Endometrial microvascular endothelial cells (primary cell): Measurements from ENCODE around the gene DTX2. TPM values are rescaled to one million over a fixed set of nuclear protein-coding genes. Genes with fewer than 3 reads are reported as not detected.
"Not testable (repeated sequence)": the region's sequence is repeated elsewhere in the genome, so short reads cannot be mapped to it uniquely, and the experiment has no call there.

ENCODE experiments used
- in situ Hi-C: cut with HindIII; loops from 2 replicates; pipeline ENCODE4 v1.10.0; 2017; ENCODE audit warnings: low sequenced_read_pairs, low pct_unique_long_range_greater_than_20kb; ENCODE audit errors: inconsistent ontology term
- total RNA-seq: library from RNA; depleted of rRNA; stranded (reverse); fragments of >200 nt; gene quantifications from one replicate; pipeline ENCODE4 v1.2.3, GENCODE V29; 2015; ENCODE audit errors: inconsistent ontology term

The DTX2 gene
- total RNA-seq, 1 donor from 2014 or later, result 8.9 TPM

DNA sequence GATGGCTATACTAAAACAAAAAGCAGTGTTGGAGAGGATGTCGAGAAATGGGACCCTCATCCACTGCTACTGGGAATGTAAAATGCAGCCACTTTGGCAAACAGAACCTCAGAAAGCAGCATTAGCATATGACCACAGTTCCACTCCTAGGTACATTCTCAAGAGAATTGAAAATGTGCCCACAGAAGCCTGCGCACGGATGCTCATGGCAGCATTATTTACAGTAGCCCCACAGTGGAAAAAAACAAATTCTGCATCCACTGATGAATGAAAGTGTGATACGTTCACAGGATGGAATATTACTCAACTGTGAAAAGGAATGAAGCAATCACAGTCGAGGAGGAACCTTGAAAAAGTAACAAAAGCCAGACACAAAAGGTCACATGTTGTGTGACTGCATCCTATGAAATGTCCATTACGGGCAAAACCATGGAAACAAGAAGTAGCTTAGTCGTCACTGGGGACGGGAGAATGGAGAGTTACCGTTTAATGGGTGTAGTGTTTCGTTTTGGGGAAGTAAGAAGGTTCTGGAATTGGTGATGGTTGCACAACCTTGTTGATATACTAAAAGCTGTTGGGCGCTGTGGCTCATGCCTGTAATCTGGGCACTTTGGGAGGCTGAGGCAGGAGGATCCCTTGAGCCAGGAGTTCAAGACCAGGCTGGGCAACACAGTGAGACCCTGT is 46.4 kb downstream of the DTX2 start:
- in situ Hi-C loops, result no loop called here

DNA sequence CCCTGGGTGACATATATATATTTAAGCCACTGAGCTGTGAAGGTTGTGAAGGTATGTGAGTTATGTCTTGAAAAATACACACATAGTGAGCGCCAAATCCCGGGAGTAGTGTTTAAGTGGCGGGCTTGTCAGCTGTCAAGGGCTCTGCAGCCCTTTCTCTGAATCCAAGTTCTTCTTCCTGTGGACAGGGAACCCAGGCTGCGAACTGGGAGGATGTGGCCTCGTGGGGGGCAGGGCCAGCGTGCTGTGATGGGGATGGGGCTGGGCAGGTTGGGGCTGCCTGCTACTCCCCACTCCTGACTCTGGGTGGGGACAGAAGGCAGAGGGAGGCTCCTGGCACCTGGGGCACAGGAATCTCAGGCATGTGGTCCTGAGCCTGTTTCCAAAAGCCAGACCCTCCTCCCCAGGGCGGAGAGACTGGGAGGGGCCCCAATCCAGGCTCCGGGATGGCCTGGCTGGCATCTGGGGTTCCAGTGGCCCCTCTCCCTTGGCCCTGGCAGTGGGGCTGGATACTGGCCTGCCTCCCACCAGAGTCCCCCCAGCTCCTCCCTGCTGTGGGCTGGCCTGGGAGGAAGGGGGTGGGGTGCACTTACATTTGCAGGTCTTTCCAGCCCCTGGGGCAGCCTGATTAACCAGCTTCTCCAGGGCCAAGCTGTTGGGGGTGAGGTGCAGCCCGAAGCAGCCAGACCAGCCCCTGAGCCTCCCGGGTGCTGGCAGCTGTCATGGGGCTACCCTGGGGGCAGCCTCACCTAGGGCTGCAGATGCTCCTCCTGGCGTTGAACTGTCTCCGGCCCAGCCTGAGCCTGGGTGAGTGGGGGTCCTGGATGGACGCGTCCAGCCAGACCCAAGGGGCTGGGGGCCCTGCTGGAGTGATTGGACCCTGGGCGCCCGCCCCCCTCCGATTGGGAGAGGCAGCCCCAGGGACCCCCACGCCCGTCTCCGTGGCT is 48.7 kb downstream of the DTX2 start, which contains the start of gene UPK3B:
UPK3B (plus strand) TSS at position 622 of the 947 bp plus-strand sequence; CDS start at position 723, 101 bp downstream.
- in situ Hi-C loops, result no loop called here

DNA sequence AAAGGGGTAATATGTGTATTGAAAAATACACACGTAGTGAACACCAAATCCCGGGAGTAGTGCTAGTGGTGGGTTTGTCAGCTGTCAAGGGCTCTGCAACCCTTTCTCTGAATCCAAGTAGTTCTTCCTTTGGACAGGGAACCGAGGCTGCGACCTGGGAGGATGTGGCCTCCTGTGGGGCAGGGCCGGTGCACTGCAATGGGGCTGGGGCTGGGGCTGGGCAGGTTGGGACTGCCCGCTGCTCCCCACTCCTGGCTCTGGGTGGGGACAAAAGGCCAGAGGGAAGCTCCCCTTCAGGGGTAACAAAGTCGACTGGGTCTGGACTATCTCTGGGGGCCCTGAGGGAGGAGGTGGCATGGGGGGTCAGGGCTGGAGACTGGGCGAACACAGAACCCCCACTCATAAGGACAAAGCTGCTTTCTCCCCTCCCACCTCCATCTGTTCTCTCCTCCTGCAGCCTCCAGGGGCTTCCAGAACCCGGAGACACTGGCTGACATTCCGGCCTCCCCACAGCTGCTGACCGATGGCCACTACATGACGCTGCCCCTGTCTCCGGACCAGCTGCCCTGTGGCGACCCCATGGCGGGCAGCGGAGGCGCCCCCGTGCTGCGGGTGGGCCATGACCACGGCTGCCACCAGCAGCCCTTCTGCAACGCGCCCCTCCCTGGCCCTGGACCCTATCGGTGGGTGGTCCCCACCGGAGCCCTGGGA is 49.8 kb downstream of the DTX2 start:
- in situ Hi-C loops, result not testable (repeated sequence)

DNA sequence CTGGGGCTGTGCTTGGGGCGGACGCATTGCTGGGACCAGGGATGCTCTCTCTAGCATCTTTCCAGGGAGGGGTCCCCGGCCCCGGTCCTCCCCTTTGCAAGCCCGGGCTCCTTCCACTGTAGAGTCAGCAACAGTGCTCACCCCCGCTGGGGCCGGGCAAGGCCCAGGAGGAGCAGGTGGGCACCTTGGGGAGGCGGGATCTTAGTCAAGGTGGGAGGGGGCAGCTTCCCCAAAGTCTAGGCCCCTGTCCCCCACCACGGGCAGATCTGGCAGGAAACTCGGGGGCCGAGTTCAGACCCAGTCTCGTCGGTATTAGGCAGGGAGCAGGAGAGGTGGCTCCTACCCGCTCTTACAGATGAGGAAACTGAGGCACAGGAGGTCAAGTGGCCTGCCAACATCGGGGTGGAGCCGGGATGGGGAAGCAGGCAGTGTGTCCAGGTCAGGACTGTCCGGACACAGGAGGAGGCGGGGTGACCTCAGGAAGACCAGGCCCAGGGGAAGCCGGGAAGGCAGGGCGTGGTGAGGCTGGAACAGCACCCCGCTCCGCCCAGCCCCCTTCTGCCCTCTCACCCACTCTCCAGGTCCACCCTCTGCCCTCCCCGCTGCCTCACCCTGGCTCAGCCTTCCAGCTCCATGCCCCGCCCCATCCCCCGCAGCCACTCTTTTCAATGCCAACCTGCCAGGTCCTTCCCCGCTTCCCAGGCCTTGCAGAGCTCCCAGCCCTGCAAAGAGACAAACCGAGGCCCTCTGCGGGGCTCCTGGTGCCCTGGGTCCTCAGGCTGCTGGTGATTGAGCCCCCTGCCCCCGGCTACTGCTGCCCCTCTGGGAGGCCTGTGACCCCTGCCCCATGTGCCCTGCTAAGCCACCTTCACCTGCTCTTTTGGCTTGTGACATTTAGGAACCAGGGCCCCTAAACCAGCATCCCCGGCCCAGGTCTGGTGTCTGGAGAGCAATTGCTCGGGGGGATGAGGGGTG is 50.7 kb downstream of the DTX2 start:
- in situ Hi-C loops, result not testable (repeated sequence)

DNA sequence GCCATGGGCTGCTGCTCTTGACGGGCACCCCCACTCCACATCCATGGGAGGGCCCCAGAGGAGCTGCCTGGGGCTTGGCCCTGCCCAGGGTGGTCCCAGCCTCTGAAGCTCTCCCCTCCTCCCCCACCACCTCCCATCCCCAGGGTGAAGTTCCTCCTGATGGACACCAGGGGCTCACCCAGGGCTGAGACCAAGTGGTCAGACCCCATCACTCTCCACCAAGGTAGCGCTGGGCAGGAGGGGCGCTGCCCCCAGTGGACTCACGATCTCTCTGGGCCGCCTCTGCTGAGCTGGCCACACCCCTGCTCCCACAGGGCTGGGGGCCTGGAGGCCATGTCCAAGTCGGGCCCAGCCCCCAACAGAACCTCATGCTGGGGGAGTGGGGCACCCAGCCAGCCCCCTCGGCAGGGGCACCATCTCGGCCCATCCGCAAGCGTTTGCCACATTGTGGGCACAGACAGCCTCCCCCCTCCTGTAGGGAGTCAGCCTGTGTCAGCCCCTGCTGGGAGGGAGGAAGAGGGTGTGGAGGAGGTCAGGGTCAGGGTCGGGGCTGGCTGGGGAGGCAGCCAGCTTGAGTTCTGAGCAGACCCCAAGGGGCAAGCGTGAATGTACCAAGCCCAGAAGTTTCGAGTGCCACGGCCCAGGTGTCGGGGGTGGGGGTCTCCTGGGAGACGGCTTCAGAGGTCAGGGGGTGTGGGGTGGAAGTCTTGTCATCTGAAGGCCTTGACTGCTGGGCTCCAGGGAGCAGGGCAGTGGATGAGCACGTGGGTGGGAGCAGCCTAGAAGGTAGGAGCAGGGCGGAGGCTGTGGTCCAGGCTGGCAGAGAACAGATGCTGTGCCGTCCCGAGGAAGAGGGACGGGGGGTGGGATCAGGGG is 51.7 kb downstream of the DTX2 start:
- in situ Hi-C loops, result no loop called here

DNA sequence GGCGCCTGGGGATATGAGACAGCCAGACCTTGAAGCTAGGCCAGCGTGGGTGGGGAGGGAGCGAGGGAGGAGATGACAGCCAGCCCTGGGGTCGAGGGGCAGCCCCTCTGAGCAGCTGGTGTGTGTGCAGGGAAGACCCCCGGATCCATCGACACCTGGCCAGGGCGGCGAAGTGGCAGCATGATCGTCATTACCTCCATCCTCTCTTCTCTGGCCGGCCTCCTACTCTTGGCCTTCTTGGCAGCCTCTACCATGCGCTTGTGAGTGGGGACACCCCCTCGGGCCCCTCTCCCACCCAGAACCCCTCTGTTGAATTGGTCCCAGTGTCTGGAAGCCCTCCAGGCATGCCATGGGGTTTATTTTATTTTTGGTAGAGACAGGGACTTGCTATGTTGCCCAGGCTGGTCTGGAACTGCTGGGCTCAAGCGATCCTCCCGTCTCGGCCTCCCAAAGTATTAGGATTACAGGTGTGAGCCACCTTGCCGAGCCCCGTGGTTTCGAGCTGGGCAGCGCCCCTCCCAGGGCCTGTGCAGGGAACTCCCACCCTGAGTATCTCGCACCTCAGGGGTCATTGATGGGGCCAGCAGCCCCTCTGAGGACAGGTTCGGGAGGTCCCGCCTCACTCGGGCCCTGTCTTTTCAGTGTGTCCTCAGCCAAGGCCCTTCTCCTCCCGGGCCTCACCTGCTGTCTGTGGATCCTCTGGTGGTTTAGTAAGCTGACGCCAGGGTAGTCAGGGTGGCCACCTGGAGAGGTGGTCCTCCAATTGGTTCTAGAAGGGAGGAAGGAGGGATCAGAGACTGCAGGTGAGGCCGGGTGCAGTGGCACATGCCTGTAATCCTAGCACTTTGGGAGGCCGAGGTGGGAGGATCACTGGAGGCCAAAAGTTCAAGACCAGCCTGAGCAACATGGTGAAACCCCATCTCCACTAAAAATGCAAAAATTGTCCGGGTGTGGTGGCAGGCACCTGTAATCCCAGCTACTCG is 52.6 kb downstream of the DTX2 start:
- in situ Hi-C loops, result no loop called here

DNA sequence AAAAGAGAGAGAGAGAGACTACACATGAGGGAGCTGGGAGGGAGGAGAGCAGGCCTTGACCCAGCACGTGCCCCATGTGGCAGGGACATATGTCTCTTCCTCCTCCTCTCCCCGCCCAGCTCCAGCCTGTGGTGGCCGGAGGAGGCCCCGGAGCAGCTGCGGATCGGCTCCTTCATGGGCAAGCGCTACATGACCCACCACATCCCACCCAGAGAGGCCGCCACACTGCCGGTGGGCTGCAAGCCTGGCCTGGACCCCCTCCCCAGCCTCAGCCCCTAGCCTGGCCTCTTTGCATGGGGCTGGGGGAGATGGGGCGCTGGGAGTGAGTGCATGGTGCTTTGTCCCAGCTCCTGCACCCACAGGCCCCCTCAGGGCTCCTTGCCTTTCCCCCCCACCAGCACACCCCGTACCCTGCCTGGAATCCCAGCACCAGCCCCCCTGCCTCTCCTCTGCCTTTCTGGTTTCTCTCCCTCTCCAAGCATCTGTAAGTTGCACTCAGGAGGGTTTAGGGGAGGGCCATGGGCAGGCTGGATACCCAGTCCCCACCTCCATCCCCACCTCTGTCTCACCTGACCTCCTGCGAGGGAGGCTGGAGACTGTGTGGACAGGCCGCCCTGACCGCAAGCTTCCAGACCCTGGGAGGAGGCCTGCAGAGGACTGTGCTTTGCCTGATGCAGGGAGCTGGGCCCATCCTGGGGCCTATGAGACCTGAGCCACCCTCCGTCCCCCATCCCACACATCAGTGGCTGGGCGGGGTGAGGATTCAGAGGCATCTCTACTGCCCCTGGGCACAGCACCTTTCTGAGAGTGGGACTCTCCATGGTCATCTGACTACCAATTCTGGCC is 53.6 kb downstream of the DTX2 start:
- in situ Hi-C loops, result no loop called here

DNA sequence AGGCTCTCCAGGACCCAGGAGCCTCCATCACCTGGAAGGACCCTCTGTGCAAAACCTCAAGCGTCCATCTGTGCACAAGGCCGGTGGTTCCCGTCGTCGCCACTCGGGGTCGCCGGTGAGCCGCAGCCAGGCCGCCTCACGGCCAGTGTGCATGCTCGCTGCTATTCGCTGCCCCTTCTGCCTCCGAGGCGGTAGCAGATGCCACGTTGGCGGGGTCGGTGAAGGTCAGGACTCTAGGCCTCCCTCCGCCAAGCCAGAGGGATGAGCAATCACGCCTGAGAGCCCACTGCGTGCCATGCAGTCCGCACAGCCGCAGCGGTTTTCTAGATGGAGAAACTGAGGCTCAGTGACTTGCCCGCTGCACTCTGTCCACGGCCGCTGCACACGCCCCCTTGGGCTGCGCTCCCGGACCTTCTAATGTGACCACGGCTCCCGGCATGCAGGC is 54.5 kb downstream of the DTX2 start:
- in situ Hi-C loops, result no loop called here

DNA sequence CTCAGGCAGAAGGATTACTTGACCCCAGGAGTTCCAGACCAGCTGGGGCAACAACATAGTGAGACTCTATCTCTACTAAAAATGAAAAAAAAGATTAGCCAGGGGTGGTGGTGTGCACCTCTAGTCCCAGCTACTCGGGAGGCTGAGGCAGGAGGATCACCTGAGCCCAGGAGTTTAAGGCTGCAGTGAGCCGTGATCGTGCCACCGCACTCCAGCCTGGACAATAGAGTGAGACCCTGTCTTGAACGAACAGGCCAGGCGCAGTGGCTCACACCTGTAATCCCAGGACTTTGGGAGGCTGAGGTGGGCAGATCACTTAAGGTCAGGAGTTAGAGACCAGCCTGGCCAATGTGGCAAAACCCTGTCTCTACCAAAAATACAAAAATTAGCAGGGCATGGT is 55.4 kb downstream of the DTX2 start:
- in situ Hi-C loops, result not testable (repeated sequence)

DNA sequence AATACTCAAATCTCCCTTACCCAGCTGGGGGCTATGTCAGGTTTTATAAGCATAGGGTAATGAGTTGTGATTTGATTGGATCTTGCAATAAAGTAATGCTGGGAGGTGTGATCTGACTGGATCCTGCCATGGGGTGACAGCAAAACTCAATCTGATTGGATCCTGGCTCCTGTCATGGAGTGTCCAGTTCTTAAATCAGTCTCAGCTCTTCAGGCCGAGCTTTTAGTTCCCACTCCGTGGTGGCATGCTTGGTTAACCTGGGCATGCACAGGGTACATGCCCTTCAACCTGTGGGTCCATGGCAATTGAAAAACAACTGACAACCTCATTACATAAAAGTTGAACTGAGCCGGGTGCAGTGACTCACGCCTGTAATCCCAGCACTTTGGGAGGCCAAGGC is 64.7 kb downstream of the DTX2 start:
- in situ Hi-C loops, result not testable (repeated sequence)

DNA sequence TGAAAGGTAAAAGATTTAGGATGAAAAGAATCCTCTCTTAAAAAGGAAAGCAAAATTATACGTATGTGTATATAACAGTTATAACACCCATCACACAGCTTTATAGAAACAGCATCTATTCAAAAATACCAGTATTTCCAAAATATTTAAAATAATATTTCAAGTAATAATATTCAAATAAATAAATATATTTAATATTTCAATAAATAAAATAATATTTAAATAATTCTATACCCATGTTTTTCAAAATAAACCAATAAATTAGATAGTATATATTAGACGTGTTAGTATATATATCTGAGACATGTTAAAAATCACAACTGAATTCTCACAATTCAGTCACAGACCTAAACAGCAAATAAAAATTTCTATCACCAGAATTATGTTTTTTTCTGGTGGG is 70.1 kb downstream of the DTX2 start:
- in situ Hi-C loops, result not testable (repeated sequence)

DNA sequence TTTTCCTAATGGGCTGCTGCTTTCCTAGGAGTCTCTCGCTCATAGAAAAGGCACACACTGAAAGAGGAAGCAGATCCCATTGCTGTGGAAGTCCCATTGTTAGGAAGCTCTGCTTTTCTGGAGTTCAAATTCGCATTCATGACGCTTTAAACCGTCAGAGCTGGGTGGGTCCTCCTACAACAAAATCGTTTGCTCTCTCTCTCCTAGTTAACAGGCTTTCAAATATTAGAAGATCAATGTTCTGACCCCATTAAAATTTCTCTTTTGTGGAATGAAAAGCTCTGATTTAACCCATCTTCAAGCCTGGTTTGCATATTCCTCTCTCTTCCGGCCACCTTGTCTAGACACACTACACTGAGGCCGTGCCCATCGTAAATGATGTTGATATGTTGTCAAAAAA is 81.7 kb downstream of the DTX2 start, which contains the start of gene SPDYE16:
SPDYE16 (minus strand) TSS at position 101 of the 400 bp plus-strand sequence. CDS start 1,838 bp downstream, outside the sequence.
- in situ Hi-C loops, result not testable (repeated sequence)

DNA sequence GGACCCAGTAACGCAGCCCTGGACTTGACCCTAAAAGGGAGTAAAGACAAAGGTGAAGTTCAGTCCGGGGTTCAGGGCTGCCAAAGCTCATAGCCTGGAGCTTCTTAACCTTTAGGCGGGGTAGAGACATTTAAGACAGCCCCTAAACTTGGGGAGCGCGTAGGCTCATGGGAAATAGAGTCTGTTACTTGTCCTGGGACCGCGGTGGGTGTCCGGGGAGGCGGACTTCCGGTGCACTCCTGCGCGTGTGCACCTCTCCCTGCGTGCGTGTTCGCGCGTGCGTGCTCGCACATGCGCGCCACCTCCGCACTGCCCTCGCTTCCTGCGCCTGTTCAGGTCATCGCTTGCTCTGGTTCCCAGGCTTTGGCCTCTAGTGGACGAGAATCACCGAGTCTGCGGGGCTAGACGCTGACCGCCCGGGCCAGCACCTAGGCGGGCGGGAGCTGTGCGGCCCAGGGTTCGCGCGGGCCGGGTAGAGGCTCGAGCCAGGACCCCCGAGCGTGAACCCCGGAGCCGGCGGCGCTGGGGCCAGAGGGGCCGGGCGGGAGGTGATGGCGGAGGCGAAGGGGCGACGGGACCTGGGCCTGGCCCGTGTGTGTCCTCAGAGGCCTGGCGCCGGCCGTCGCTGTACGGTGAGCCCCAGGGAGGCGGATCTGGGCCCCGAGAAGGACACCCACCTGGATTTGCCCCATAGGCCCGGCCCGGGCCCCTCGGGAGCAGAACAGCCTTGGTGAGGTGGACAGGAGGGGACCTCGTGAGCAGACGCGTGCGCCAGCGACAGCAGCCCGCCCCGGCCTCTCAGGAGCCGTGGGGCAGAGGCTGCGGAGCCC is 87.7 kb downstream of the DTX2 start:
- in situ Hi-C loops, result not testable (repeated sequence)

DNA sequence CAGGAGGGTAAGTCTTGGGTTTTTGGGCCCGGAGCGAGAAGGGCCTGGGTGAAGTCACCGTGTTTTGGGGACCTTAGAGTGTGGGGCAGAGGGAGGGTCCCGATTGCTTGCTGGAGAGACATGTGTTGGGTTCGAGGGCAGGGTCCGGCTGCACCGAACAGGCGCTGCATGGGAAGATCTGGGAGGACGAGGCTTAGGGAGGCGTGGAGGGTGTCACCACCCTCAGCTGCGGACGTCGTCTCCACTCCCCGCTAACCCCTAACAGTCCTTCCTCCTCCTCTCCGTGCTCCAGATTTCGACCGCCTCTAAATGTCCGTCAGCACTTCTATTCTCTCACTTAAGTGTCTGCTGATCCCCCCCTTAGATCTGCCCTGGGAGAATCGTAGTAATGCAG is 88.3 kb downstream of the DTX2 start:
- in situ Hi-C loops, result not testable (repeated sequence)
